Mucosa of descending colon (tissue), 3 donors: ENCODE results near the gene SNX9. TPM values are rescaled to one million over a fixed set of nuclear protein-coding genes. Genes with fewer than 3 reads are reported as not detected.

Experiments used
- ATAC-seq: fragments of 200-7000 bp; cut with Tn5 transposase; one replicate; pipeline ENCODE4 v1.9.1; 2020; ENCODE audit warnings: mild to moderate bottlenecking, moderate library complexity
- DNase-seq, 3 donors: peaks; one replicate each; pipeline ENCODE4 v3.0.0-alpha.2; 2020
- H3K36me3 ChIP-seq: fragments of 200-600 bp; one replicate; pipeline ENCODE4 v1.8.0; 2021; ENCODE audit warnings: low read depth, mild to moderate bottlenecking
- H3K4me1 ChIP-seq: fragments of 200-600 bp; one replicate; pipeline ENCODE4 v1.8.0; 2021; ENCODE audit warnings: low read depth, mild to moderate bottlenecking
- H3K4me3 ChIP-seq: fragments of 200-600 bp; one replicate; pipeline ENCODE4 v1.8.0; 2021; ENCODE audit warnings: mild to moderate bottlenecking
- H3K9me3 ChIP-seq: fragments of 200-600 bp; one replicate; pipeline ENCODE4 v1.8.0; 2021; ENCODE audit warnings: mild to moderate bottlenecking
- intact Hi-C, 2 donors: fragments of 100-400 bp; cut with DNase I in 1 of 2; cut with micrococcal nuclease in 1 of 2; formaldehyde crosslinking; loops; one replicate each; pipeline versions ENCODE4 v1.11.0 to v1.11.1; 2022; cut with DNase I, micrococcal nuclease
- total RNA-seq, 3 donors: library from RNA; stranded (reverse); fragmentation: NEBNext Ultra II Directional in 2 of 3; extraction: Animal tissue kit (Norgen Biotek cat#: 25700) in 2 of 3; gene quantifications; one replicate each; pipeline versions ENCODE4 v1.2.1 to v1.2.4, GENCODE V29; 2021 to 2023
- TF ChIP-seq, protein P1 (sequence below): fragments of 200-600 bp; IDR thresholded peaks from one replicate; pipeline ENCODE4 v1.8.0; 2022; ENCODE audit warnings: antibody characterized with exemption, mild to moderate bottlenecking
- donor health status: DM: no; HTN: no; CAD: no; lungs with moderate emphysema.
- donor health status: DM: no; HTN: no; CAD: no.
- donor health status: DM: no; HTN: yes; CAD: no.

Gene SNX9
- total RNA-seq, 3 donors from 2014 or later, result 55.0 to 69.6 (median 68.0) TPM

DNA sequence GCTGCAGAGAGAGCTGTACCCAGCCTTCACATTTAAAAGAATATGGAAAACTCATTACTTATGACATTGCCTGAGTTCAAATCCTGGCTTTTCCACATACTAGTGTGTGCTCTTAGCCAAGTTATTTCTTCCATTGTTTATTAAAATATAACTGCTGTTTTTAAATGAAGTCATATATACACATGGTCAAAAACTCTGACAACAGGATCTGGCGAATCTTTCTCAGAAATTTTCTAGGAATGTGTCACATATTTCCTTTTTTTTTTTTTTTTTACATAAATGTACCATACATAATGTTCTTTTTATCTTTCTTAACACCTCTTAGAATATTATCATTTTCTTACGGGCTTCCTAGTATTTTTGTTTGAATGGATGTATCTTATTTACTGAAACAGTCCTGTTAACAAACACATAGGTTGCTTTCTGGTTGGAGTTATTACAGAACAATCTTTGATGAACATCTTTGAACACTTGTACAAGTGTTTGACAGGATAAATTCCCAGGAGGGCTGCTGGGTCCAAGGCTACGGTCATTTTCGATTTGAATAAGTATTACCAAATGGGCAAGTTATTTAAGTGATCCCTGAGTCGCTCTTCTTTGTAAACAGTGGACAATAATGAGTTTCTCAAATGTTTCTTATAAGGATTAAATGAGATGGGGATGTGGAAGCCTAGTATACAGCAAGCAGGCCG lies 1.6 kb upstream of the SNX9 start:
- Histone ChIP-seq H3K4me3 (no peak overlapping the region), H3K4me1 (peaks cover 14% of the 10 kb centered on the region), H3K9me3 (no peaks in the 10 kb centered on the region), H3K36me3 (no peaks in the 10 kb centered on the region)
- ATAC-seq (no peak), DNase-seq (no peak)
- intact Hi-C loops, result no loop called here
- TF ChIP-seq, protein P1, sequence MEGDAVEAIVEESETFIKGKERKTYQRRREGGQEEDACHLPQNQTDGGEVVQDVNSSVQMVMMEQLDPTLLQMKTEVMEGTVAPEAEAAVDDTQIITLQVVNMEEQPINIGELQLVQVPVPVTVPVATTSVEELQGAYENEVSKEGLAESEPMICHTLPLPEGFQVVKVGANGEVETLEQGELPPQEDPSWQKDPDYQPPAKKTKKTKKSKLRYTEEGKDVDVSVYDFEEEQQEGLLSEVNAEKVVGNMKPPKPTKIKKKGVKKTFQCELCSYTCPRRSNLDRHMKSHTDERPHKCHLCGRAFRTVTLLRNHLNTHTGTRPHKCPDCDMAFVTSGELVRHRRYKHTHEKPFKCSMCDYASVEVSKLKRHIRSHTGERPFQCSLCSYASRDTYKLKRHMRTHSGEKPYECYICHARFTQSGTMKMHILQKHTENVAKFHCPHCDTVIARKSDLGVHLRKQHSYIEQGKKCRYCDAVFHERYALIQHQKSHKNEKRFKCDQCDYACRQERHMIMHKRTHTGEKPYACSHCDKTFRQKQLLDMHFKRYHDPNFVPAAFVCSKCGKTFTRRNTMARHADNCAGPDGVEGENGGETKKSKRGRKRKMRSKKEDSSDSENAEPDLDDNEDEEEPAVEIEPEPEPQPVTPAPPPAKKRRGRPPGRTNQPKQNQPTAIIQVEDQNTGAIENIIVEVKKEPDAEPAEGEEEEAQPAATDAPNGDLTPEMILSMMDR, result no peak

DNA sequence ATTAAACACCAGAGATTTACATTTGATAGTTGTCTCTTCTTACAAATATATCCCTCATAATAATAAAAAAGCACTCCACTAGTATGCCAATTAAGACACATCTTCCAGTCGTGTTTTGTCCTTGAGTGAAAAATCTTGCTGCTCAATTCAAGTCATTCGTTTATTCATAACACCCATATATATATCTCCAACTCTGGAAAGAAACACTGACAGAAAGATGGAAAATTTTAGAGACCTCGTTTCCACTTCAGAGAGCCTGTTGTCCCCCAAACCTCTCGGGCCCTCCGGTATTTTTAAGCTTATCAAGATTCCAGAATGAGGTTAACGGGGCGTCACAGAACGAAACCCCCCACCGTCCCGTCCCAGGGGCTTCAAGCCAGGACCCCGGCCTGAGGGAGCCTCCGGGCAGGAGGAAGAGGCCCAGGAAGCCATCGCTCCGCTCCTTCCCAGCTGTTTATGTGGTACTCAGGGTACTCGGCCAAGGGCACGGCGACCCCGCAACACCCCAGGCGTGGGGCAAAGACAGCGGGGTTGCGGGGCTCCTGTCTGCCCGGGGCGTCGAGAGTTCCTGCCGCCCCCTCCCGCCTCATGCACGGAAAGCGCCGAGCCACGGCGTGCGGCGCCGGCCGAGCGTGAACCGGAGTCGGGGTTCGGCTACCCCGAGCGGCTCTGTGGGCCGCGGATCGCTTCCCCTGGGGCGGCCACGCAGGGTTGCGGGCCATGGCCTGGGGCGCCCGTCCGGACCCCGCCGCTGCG lies 623 bp upstream of the SNX9 start:
- TF ChIP-seq, protein P1, result no peak
- DNase-seq, result peak in 2 of 3 donors; percentile 35 to 62
- Histone ChIP-seq H3K4me1 (peaks cover 14% of the 10 kb centered on the region), H3K4me3 (no peak overlapping the region), H3K36me3 (no peaks in the 10 kb centered on the region), H3K9me3 (no peaks in the 10 kb centered on the region)
- peak; percentile 3 for ATAC-seq
- intact Hi-C loops, result no loop called here

DNA sequence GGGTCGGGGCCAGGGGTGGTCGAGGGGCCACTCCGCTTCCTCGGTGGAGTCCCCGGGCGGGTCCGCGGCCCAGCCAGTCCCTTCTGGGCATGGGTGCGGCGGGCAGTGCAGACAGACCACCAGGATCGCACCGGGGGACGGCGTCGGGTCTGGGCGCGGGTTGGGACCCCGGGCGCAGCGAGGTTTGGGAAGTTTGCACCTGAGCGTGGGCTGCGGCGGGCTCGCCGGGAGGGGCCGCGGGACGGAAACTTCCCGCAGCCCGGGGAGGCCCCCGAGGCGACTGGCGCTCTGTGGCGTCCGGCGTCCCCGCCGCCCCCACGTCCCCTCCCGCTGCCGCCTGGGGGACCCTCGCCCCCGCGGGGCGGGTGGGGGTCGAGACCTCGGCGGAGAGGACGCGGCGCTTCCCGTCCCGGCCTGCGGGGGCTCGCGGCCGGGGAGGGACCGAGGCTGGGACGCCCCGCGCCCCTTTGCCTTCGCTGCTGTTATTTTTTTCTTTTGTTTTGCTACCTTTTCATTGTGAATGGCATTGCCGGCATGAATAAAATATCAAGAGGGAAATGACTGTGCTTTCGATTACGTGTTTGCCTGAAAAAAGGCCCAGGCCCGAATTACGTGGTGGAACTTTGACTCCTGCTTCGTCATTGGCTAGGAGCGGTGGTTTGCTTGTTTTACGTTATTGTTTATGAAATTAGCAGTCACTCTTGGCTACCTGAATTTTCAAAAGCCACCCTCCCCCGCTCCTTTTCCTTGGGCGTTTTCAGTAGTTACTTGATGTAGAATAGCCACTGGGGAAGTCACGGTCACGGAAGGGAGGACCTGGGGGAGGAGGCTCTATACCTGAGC lies 703 bp downstream of the SNX9 start:
- Histone ChIP-seq H3K4me3 (peak overlapping the region; percentile 90), H3K36me3 (no peaks in the 10 kb centered on the region), H3K9me3 (no peaks in the 10 kb centered on the region), H3K4me1 (peaks cover 14% of the 10 kb centered on the region)
- TF ChIP-seq, protein P1, result peak; percentile 5
- ATAC-seq, result peak; percentile 72
- intact Hi-C loops, result no loop called here
- DNase-seq, result peak; percentile 66 to 79 (median 71)

DNA sequence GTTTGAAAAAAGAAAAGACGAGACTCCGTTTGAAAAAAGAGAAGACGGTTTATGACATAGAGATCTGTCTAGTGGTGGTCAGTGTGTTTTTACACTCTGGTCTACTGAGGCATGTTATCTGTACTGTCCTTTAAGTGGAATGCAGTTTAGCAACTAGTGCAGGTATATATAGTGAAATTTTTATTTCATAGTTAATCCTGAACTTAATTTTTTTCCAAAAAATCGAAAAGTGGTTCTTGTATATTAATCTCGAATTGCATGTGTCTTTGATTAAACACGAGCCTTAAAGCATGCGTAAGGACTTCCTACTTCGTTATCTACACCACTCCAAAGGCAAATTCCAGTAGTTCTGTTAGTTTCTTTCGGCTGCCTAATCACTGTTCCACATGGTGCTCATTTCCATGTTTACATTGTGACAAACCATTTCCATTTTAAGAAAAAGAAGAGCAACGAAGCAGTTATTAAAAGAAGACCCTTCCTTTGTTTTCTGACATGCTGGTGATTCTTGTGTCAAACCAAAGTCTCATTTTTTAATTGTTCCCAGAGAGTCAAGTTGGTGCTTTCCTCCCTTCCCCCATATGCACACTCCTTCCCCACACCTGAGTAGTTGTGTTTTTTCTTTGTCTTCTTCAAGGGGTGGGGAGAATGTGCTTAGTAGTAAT lies 2.3 kb downstream of the SNX9 start:
- Histone ChIP-seq H3K4me1 (peaks cover 14% of the 10 kb centered on the region), H3K9me3 (no peaks in the 10 kb centered on the region), H3K36me3 (no peaks in the 10 kb centered on the region), H3K4me3 (no peak overlapping the region)
- intact Hi-C loops, result no loop called here
- TF ChIP-seq, protein P1, result no peak
- DNase-seq (no peak), ATAC-seq (no peak)

DNA sequence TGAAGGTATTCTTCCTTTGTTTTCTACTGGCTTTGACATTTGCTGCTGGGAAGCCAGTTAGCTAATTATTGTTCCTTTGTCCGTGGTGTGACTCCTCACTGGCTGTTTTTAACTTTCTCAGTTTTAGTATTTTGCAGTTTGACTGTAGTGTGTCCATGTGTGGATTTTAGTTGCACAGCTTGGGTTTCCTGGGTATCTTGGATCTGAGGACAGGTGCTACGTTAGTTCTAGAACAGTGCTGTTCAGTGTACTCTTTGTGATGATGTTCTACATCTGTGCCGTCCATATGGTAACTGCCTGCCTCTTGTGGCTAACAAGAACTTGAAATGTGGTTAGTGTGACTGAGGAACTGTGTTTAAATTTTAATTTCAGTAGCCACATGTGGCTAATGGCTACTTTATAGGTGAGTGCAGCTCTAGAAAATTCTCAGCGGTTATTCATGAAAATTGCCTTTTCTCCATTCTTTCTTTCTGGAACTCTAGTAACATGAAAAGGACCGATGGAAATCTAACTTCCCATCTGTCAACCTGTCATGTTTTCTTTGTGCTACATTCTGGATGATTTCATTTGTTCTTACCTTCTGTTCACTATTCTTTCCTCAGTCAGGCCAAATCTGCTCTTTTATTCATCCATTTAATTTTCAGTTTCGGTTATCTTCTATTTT lies 7.4 kb downstream of the SNX9 start:
- Histone ChIP-seq H3K4me3 (no peak overlapping the region), H3K4me1 (peaks cover 3% of the 10 kb centered on the region), H3K36me3 (no peaks in the 10 kb centered on the region), H3K9me3 (no peaks in the 10 kb centered on the region)
- TF ChIP-seq, protein P1, result no peak
- intact Hi-C loops, result no loop called here
- no peak for DNase-seq
- no peak for ATAC-seq
